Measurements from ENCODE around the gene HINFP.
"Not testable (repeated sequence)": the region's sequence is repeated elsewhere in the genome, so short reads cannot be mapped to it uniquely, and the experiment has no call there.

Gene HINFP

DNA sequence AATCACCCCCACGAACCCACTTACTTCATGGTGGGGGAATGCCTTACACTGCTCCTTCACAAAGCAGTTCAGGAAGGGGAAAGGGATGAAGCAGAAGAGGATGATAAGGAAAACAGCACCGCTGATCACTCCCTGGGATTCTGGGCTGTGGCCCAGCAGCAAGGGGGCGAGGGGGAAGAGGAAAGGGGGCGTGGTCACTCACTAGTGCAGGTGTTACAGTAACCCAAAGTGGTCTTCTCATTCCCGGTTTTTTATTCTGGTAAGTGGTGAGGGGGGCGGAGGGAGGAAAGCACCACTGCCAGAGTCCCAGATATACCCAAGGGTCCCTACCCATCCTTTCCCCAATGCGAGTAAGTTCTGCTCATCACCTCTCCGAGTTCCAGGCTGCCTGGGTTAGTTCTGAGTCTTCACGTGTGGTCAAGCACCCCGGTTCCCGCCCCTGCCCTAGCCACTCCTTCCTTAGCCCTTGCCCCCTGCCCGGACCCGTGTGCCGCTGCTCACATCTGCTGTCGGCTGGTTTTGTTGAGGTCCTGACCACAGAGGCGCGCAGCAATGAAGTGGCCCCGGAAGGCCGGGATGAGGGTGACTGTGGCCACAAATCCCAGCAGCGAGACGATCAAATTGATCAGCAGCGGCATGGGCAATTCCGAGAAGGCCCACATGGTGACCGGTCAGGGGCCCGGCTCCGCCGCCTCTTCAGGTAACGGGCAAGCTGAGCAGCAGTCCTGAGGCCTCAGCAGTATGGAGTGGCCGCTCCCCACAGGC is 20.2 kb upstream of the HINFP start:
- H3K4me3 ChIP-seq (ENCODE audit: low read depth, low read length), result peak overlapping the region; percentile 71
- TF ChIP-seq, protein P1, sequence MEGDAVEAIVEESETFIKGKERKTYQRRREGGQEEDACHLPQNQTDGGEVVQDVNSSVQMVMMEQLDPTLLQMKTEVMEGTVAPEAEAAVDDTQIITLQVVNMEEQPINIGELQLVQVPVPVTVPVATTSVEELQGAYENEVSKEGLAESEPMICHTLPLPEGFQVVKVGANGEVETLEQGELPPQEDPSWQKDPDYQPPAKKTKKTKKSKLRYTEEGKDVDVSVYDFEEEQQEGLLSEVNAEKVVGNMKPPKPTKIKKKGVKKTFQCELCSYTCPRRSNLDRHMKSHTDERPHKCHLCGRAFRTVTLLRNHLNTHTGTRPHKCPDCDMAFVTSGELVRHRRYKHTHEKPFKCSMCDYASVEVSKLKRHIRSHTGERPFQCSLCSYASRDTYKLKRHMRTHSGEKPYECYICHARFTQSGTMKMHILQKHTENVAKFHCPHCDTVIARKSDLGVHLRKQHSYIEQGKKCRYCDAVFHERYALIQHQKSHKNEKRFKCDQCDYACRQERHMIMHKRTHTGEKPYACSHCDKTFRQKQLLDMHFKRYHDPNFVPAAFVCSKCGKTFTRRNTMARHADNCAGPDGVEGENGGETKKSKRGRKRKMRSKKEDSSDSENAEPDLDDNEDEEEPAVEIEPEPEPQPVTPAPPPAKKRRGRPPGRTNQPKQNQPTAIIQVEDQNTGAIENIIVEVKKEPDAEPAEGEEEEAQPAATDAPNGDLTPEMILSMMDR (IDR thresholded peaks at IDR 0.05; ENCODE audit: borderline replicate concordance, insufficient read depth, low read depth, low read length), result 0 out of 2 replicates have a peak, but pooled peaks have one; percentile 12

DNA sequence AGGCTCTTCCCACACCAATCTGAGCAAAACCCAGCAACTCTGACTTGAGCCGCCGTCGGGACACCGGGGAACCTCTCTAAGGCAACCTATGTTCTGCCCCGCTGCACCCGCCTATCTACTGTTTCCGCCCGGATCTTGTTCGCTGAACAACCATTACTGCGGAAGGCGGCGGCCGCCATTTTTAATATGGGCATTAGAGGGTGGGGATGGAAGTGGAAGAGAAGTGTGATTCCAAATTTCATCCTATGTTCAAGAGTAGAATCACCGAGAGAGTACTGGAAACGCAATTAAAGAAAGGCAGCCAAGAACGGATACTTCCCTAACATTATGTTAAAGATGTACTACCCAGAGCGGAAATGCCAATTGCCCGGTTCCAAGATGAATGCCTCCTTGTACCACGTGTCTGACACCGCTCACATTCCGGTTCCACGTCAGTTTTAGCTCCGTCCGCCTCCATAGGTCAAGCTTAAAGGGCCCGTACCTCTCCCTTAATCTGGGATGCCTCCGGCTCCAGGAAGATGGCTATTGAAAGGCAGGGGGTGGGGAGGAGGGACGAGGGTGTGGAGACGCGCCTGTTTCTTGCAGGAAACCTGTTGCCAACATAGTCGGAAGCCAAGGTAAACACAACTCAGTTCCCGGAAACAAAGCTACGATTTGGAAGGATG is 19.5 kb upstream of the HINFP start, which contains the start of gene DPAGT1:
Gene DPAGT1 (minus strand): TSS at position 95 of the 665 bp plus-strand sequence. CDS start 198 bp downstream, outside the sequence.
- TF ChIP-seq, protein P1 (IDR thresholded peaks at IDR 0.05; ENCODE audit: borderline replicate concordance, insufficient read depth, low read depth, low read length), result no peak
- H3K4me3 ChIP-seq (ENCODE audit: low read depth, low read length), result peak within 1 kb of the TSS; percentile 71

DNA sequence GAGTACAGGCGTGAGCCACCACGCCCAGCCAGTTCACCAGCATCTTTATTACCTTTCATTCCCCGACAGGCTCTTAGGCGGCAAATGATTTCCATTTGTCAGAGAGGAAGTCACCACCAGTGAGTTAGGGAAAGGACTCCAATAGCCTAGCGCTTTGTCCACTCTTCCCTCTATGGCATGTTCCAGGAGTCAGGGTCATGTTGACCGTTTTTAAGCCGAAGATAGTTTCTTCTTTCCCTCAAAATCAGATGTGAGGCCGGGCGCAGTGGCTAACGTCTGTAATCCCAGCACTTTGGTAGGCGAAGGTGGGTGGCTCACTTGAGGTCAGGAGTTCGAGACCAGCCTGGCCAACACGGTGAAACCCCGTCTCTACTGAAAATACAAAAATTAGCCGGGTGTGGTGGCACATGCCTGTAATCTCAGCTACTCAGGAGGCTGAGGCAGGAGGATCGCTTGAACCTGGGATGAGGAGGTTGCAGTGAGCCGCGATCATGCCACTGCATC is 18.2 kb upstream of the HINFP start:
- not testable (repeated sequence) for H3K4me3 ChIP-seq (ENCODE audit: low read depth, low read length)

DNA sequence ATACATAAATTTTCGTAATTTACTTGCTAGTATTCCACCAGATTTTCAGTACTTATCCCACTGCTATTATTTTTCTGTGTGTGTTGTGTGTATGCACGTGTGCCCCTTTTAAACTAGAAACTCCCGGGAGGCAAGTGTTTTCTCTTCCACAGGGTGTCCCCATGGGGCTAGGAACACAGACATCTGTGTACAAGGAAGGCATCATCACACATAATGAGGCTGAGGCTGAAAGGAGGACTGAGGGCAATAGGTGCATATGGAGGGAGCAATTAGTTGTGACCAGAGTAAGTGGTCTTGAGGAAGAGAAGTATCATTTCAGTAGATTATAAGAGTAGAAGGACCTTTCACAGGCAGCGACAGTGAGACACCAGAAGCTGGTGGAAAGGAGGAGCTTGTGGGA is 17.6 kb upstream of the HINFP start:
- TF ChIP-seq, protein P1 (IDR thresholded peaks at IDR 0.05; ENCODE audit: borderline replicate concordance, insufficient read depth, low read depth, low read length), result no peak
- no peak overlapping the region for H3K4me3 ChIP-seq (ENCODE audit: low read depth, low read length)

DNA sequence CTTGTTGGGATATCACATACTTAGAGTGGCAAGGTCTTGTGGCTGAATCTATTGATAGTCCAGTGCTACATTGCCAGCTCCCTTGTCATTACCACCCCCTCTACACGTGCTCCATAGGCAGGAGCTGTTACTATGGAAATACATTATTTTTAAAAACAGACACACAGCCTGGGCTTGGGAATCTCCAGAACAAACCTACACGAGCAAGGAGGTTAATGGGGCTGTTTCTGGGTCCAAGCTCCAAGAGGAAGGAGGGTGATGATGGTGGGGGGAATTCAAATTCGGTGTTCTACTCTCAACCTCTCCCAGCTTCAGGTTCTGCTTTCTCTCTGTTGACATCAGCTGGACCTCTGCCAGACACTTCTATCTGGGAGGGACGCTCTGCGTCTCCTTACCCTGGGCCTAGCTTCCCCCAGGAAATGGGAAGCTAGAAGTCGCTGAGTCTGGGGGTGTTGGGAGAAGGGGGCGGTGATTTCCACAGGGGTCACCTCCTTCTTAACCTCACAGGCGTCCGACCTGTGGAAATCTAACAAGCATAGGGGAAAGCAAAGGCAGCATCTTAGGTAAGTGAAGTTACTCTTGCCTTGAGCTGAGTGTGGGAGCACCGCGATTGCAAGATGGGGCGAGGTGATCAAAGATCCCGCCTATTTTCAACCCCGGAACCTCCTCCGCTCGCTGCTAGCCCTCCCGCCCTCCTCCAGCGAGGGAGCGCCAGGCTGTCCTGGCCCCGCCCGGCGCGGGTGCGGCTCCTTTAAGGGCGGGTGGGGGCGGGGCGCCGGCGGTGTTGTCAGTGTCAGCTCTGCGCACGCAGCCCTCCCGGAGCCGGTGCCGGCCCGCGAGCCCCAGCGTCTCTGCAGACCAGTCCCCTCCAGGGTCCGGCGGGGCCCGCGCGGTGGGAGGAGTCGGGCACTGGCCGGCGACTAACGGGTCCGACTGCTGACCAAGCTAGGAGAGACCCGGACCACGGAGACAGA is 14.5 kb upstream of the HINFP start, which contains the start of gene C2CD2L:
Gene C2CD2L (plus strand): TSS at position 781 of the 974 bp plus-strand sequence. CDS start 398 bp downstream, outside the sequence.
- peak within 1 kb of the TSS; percentile 75 for H3K4me3 ChIP-seq (ENCODE audit: low read depth, low read length)

DNA sequence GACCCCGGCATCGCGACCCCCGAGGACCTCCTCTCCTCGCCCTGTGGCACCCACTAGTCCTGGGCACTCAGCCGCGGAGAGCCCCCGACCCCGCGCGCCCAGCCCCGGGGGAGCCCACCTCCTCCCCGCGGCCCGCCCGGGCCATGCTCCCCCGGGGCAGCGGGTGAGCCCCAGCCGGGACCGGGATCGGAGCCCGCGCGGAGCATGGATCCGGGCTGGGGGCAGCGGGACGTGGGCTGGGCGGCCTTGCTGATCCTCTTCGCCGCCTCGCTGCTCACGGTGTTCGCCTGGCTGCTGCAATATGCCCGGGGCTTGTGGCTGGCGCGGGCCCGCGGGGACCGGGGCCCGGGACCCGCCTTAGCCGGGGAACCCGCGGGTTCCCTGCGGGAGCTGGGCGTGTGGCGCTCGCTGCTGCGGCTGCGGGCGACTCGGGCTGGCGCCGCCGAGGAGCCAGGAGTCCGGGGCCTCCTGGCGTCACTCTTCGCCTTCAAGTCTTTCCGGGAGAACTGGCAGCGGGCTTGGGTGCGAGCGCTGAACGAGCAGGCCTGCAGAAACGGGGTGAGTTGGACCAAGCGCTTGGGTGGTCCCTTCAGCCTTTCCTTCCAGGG is 13.7 kb upstream of the HINFP start:
- peak overlapping the region; percentile 75 for H3K4me3 ChIP-seq (ENCODE audit: low read depth, low read length)
- TF ChIP-seq, protein P1 (IDR thresholded peaks at IDR 0.05; ENCODE audit: borderline replicate concordance, insufficient read depth, low read depth, low read length), result no peak

More for the DNA sequence above, 14.5 kb upstream of the HINFP start, which contains the start of gene C2CD2L:
- TF ChIP-seq, protein P1 (IDR thresholded peaks at IDR 0.05; ENCODE audit: borderline replicate concordance, insufficient read depth, low read depth, low read length), result no peak

Data from GM12875 (cell line).